CD14-positive monocyte (primary cell): ENCODE data around the gene ANKRD34B. TPM values are rescaled to one million over a fixed set of nuclear protein-coding genes. Genes with fewer than 3 reads are reported as not detected.
A peak's percentile ranks its signal among the peaks of the same experiment; 100 is the strongest.

Experiments used
- DNase-seq, 3 donors: peaks; one replicate each; pipeline ENCODE4 v3.0.0-alpha.2; 2011 to 2022
- H2AFZ ChIP-seq: 2 replicates; pipeline ENCODE4 v1.6.0; 2012; ENCODE audit warnings: mild to moderate bottlenecking, low read depth, low read length, inconsistent platforms; ENCODE audit not compliant: insufficient read depth, poor library complexity, severe bottlenecking
- H3K27ac ChIP-seq, 2 donors: 1 replicate in 1 of 2; 2 replicates in 1 of 2; pipeline ENCODE4 v1.5.1; 2012 to 2013; ENCODE audit warnings: low read length in 2 of 2, control low read depth in 1 of 2, inconsistent platforms in 1 of 2, low read depth in 1 of 2, mild to moderate bottlenecking in 1 of 2
- H3K27me3 ChIP-seq, 2 donors: one replicate each; pipeline versions ENCODE4 v1.6.0 to v1.6.1; 2011 to 2013; ENCODE audit warnings: low read length in 2 of 2; ENCODE audit not compliant: control insufficient read depth in 2 of 2, insufficient read depth in 2 of 2
- H3K36me3 ChIP-seq, 2 donors: replicated peaks in 1 of 2; 1 replicate in 1 of 2; 2 replicates in 1 of 2; pipeline versions ENCODE4 v1.5.1 to v1.6.1; 2012 to 2013; ENCODE audit warnings: low read length in 2 of 2, control low read depth in 1 of 2, inconsistent platforms in 1 of 2, mild to moderate bottlenecking in 1 of 2; ENCODE audit not compliant: insufficient read depth in 2 of 2, control insufficient read depth in 1 of 2
- H3K4me1 ChIP-seq, 2 donors: 1 replicate in 1 of 2; 2 replicates in 1 of 2; pipeline versions ENCODE4 v1.5.1 to v1.6.1; 2012 to 2013; ENCODE audit warnings: low read length in 2 of 2, control low read depth in 1 of 2, inconsistent platforms in 1 of 2, mild to moderate bottlenecking in 1 of 2, moderate library complexity in 1 of 2; ENCODE audit not compliant: insufficient read depth in 2 of 2, control insufficient read depth in 1 of 2
- H3K4me2 ChIP-seq: replicated peaks from 2 replicates; pipeline ENCODE3; 2012; ENCODE audit warnings: low read length, moderate library complexity, mild to moderate bottlenecking; ENCODE audit not compliant: poor library complexity, severe bottlenecking; ENCODE audit errors: extremely low read depth
- H3K4me3 ChIP-seq, 3 experiments: fragments of 200-600 bp in 1 of 3; sonication (generic) in 1 of 3; replicated peaks in 1 of 3; 1 replicate in 2 of 3; 2 replicates in 1 of 3; pipeline ENCODE4 v1.5.1; 2011 to 2013; ENCODE audit warnings: low read length in 3 of 3, mild to moderate bottlenecking in 3 of 3, control low read depth in 2 of 3, low read depth in 2 of 3, inconsistent platforms in 1 of 3, moderate library complexity in 1 of 3
- H3K79me2 ChIP-seq: 2 replicates; pipeline ENCODE4 v1.6.0; 2012; ENCODE audit warnings: mild to moderate bottlenecking, control low read depth, inconsistent platforms, low read length, moderate library complexity; ENCODE audit not compliant: insufficient read depth
- H3K9ac ChIP-seq: 2 replicates; pipeline ENCODE4 v1.6.0; 2017; ENCODE audit warnings: low read length, mild to moderate bottlenecking; ENCODE audit not compliant: insufficient read depth, poor library complexity, severe bottlenecking
- H3K9me3 ChIP-seq, 2 donors: replicated peaks in 1 of 2; 1 replicate in 1 of 2; 2 replicates in 1 of 2; pipeline versions ENCODE4 v1.5.1 to v1.6.1; 2012 to 2013; ENCODE audit warnings: low read length in 2 of 2, control low read depth in 1 of 2; ENCODE audit not compliant: control insufficient read depth in 1 of 2, insufficient read depth in 1 of 2
- H4K20me1 ChIP-seq: 2 replicates; pipeline ENCODE4 v1.6.0; 2012; ENCODE audit warnings: mild to moderate bottlenecking, low read length, control low read depth, moderate library complexity; ENCODE audit not compliant: insufficient read depth
- H3K27ac Mint-ChIP-seq, 7 donors: one replicate each; pipeline ENCODE4 v1.8.0; 2020; ENCODE audit warnings: mild to moderate bottlenecking in 7 of 7, mixed read lengths in 7 of 7, moderate library complexity in 6 of 7, inconsistent platforms in 2 of 7
- H3K27me3 Mint-ChIP-seq, 3 donors: one replicate each; pipeline ENCODE4 v1.8.0; 2021 to 2022; ENCODE audit warnings: low read depth in 3 of 3, mild to moderate bottlenecking in 3 of 3, mixed read lengths in 3 of 3, moderate library complexity in 3 of 3, inconsistent platforms in 1 of 3
- H3K36me3 Mint-ChIP-seq, 2 donors: one replicate each; pipeline ENCODE4 v1.8.0; 2020; ENCODE audit warnings: mixed read lengths in 2 of 2, inconsistent platforms in 1 of 2, mild to moderate bottlenecking in 1 of 2
- H3K4me1 Mint-ChIP-seq: one replicate; pipeline ENCODE4 v1.8.0; 2020; ENCODE audit warnings: mild to moderate bottlenecking, mixed read lengths
- H3K4me3 Mint-ChIP-seq, 2 donors: one replicate each; pipeline ENCODE4 v1.8.0; 2020; ENCODE audit warnings: mild to moderate bottlenecking in 2 of 2, mixed read lengths in 2 of 2, moderate library complexity in 1 of 2
- H3K9me3 Mint-ChIP-seq, 7 donors: one replicate each; pipeline ENCODE4 v1.8.0; 2020 to 2022; ENCODE audit warnings: mixed read lengths in 7 of 7, mild to moderate bottlenecking in 6 of 7, moderate library complexity in 6 of 7, inconsistent platforms in 2 of 7
- CTCF ChIP-seq: fragments of 200-600 bp; IDR thresholded peaks from one replicate; pipeline ENCODE4 v1.8.0; 2022; ENCODE audit warnings: antibody characterized with exemption, mild to moderate bottlenecking
- WGBS: methylation state at CpG from one replicate; pipeline ENCODE4 v1.1.5; 2013; ENCODE audit warnings: missing lambda C conversion rate; ENCODE audit not compliant: insufficient coverage; 5-methylcytosine and 5-hydroxymethylcytosine counted together
- intact Hi-C, 2 donors: fragments of 100-400 bp; cut with micrococcal nuclease; formaldehyde crosslinking; loops; one replicate each; pipeline versions ENCODE4 v1.15.0 to v1.15.1; 2023
- polyA plus RNA-seq, 3 donors: library from polyadenylated mRNA; depleted of rRNA in 1 of 3; unstranded in 2 of 3; stranded (reverse) in 1 of 3; fragments of 300-500 nt in 2 of 3; fragments of >200 nt in 1 of 3; fragmentation: Illumina TruSeq in 2 of 3; gene quantifications; 1 replicate in 2 of 3; 2 replicates in 1 of 3; pipeline ENCODE4 v1.2.3, GENCODE V29; 2012 to 2021

ANKRD34B gene
- polyA plus RNA-seq, 3 donors = 0.43 to 2.0 (median 1.3) TPM

- H3K9me3 Mint-ChIP-seq = peaks cover 0 to 15% (median 9%) of the 10 kb centered on the region in 7 donors
- no CpG with 5 or more reads among the region's 1 CpG for WGBS
- Histone ChIP-seq H3K79me2 (no peaks in the 10 kb centered on the region), H3K27ac (no peak overlapping the region), H2AFZ (no peak overlapping the region), H3K27me3 (no peaks in the 10 kb centered on the region), H3K9me3 (peaks cover 0 to 3% of the 10 kb centered on the region in 2 donors), H3K4me1 (no peaks in the 10 kb centered on the region), H3K4me3 (no peak overlapping the region), H3K4me2 (no peak overlapping the region), H3K36me3 (peaks cover 7 to 12% of the 10 kb centered on the region in 2 donors), H3K9ac (no peak overlapping the region), H4K20me1 (no peaks in the 10 kb centered on the region)
- no peak overlapping the region for H3K27ac Mint-ChIP-seq
- H3K27me3 Mint-ChIP-seq = peaks cover 0 to 2% (median 2%) of the 10 kb centered on the region in 3 donors
- intact Hi-C loops = no loop called here
- DNase-seq = no peak
- H3K4me1 Mint-ChIP-seq = peaks cover 4% of the 10 kb centered on the region
- peaks cover 12 to 14% of the 10 kb centered on the region in 2 donors for H3K36me3 Mint-ChIP-seq
- no peak for TF ChIP-seq CTCF
- H3K4me3 Mint-ChIP-seq = no peak overlapping the region
Measured at GRCh38 chr5:80540691-80541090, 29.4 kb downstream of the ANKRD34B start.

GRCh38 chr5:80516826-80517225, 53.3 kb downstream of the ANKRD34B start:
- intact Hi-C loops = no loop called here
- Histone ChIP-seq H3K9ac (no peak overlapping the region), H3K79me2 (no peaks in the 10 kb centered on the region), H3K27ac (no peak overlapping the region), H3K4me1 (no peaks in the 10 kb centered on the region), H3K9me3 (no peaks in the 10 kb centered on the region), H3K4me3 (no peak overlapping the region), H2AFZ (no peak overlapping the region), H3K27me3 (no peaks in the 10 kb centered on the region), H3K4me2 (no peak overlapping the region), H3K36me3 (peaks cover 47 to 79% of the 10 kb centered on the region in 2 donors), H4K20me1 (no peaks in the 10 kb centered on the region)
- Mint-ChIP-seq H3K4me3 (no peak overlapping the region), H3K9me3 (no peaks in the 10 kb centered on the region), H3K27me3 (no peaks in the 10 kb centered on the region), H3K4me1 (no peaks in the 10 kb centered on the region), H3K36me3 (peaks cover 43 to 66% of the 10 kb centered on the region in 2 donors), H3K27ac (peak overlapping the region in 1 of 7 donors; percentile 19)
- WGBS = no CpG with 5 or more reads among the region's 4 CpGs
- DNase-seq = peak in 1 of 3 donors; percentile 39
- TF ChIP-seq CTCF = no peak
